ENCODE data around the gene LTB4R2.

GRCh38 chr14:24325963-24326362, 16.0 kb downstream of the LTB4R2 start:
- TF ChIP-seq HDAC2 (IDR thresholded peaks at IDR 0.05; ENCODE audit: borderline replicate concordance in 1 of 2, low read depth in 2 of 2, low read length in 2 of 2) = no peak
- no peak for TF ChIP-seq CTCF (IDR thresholded peaks at IDR 0.05; ENCODE audit: control extremely low read depth in 1 of 3, insufficient read depth in 1 of 3, low read depth in 1 of 3, low read length in 3 of 3)
- no peak for TF ChIP-seq ATF3 (IDR thresholded peaks at IDR 0.05; ENCODE audit: insufficient read depth, low read depth, low read length)
- TF ChIP-seq, protein P1, sequence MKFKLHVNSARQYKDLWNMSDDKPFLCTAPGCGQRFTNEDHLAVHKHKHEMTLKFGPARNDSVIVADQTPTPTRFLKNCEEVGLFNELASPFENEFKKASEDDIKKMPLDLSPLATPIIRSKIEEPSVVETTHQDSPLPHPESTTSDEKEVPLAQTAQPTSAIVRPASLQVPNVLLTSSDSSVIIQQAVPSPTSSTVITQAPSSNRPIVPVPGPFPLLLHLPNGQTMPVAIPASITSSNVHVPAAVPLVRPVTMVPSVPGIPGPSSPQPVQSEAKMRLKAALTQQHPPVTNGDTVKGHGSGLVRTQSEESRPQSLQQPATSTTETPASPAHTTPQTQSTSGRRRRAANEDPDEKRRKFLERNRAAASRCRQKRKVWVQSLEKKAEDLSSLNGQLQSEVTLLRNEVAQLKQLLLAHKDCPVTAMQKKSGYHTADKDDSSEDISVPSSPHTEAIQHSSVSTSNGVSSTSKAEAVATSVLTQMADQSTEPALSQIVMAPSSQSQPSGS (IDR thresholded peaks at IDR 0.05; ENCODE audit: low read length) = no peak
- no peak for TF ChIP-seq POU5F1 (IDR thresholded peaks at IDR 0.05; ENCODE audit: low read depth, low read length)
- no peak for TF ChIP-seq EZH2 (IDR thresholded peaks at IDR 0.05; ENCODE audit: low read depth, low read length, severe bottlenecking)
- no peak for TF ChIP-seq SIN3A (conservative IDR thresholded peaks at IDR 0.05 in 1 of 2, IDR thresholded peaks at IDR 0.05 in 1 of 2; ENCODE audit: low read depth in 1 of 2, low read length in 2 of 2)
- no peak for TF ChIP-seq ZNF274 (IDR thresholded peaks at IDR 0.05; ENCODE audit: borderline replicate concordance, extremely low read depth, low read length)
- TF ChIP-seq YY1 (IDR thresholded peaks at IDR 0.05; ENCODE audit: low read depth, low read length) = no peak
- TF ChIP-seq POLR2A (IDR thresholded peaks at IDR 0.05; ENCODE audit: control extremely low read depth in 1 of 2, low read depth in 2 of 2, low read length in 2 of 2) = no peak
- no peak for TF ChIP-seq MAFK (IDR thresholded peaks at IDR 0.05; ENCODE audit: low read depth, low read length)
